ENCODE data around the gene ANKRD34C. TPM values are rescaled to one million over a fixed set of nuclear protein-coding genes. Genes with fewer than 3 reads are reported as not detected.

Gene ANKRD34C
- total RNA-seq, 2 experiments from 2014 or later: not detected

- ChIA-PET CTCF (no interaction called here), POLR2A (no interaction called here)
- peaks cover 22% of the 10 kb centered on the region for H3K27me3 Mint-ChIP-seq
- no peaks in the 10 kb centered on the region for H3K36me3 Mint-ChIP-seq (ENCODE audit: low read depth)
- DNase-seq (no peak), ATAC-seq (ENCODE audit: poor library complexity) (no peak)
- peaks cover 0 to 3% of the 10 kb centered on the region in 2 experiments for H3K27me3 ChIP-seq (ENCODE audit: control insufficient read depth in 1 of 2, insufficient read depth in 2 of 2, low read length in 2 of 2)
- no peak overlapping the region for H3K27ac ChIP-seq (ENCODE audit: low read depth in 1 of 2, low read length in 2 of 2)
- intact Hi-C loops (cut with DNase I, micrococcal nuclease): no loop called here
- H3K4me1 Mint-ChIP-seq (ENCODE audit: low read depth): no peaks in the 10 kb centered on the region
- no peaks in the 10 kb centered on the region for H3K36me3 ChIP-seq (ENCODE audit: insufficient read depth, low read length)
- no peak overlapping the region for H3K4me3 ChIP-seq (ENCODE audit: low read length)
- no peaks in the 10 kb centered on the region for H3K9me3 ChIP-seq (ENCODE audit: control insufficient read depth in 1 of 2, insufficient read depth in 1 of 2, low read length in 2 of 2)
- TF ChIP-seq CTCF (IDR thresholded peaks at IDR 0.05): no peak
- no peaks in the 10 kb centered on the region for H3K4me1 ChIP-seq (ENCODE audit: insufficient read depth, low read length)
- H3K4me3 Mint-ChIP-seq: no peak overlapping the region
- H3K9me3 Mint-ChIP-seq: no peaks in the 10 kb centered on the region
- no peak overlapping the region for H3K27ac Mint-ChIP-seq
Observed at GRCh38 chr15:79243723-79244122, 38.8 kb upstream of the ANKRD34C start.

- Mint-ChIP-seq H3K27me3 (peaks cover 22% of the 10 kb centered on the region), H3K4me3 (no peak overlapping the region), H3K36me3 (ENCODE audit: low read depth) (no peaks in the 10 kb centered on the region), H3K4me1 (ENCODE audit: low read depth) (no peaks in the 10 kb centered on the region), H3K9me3 (no peaks in the 10 kb centered on the region), H3K27ac (no peak overlapping the region)
- H3K4me1 ChIP-seq (ENCODE audit: insufficient read depth, low read length): no peaks in the 10 kb centered on the region
- no peaks in the 10 kb centered on the region for H3K9me3 ChIP-seq (ENCODE audit: control insufficient read depth in 1 of 2, insufficient read depth in 1 of 2, low read length in 2 of 2)
- ATAC-seq (ENCODE audit: poor library complexity) (no peak), DNase-seq (no peak)
- no peak for TF ChIP-seq CTCF (IDR thresholded peaks at IDR 0.05)
- no peak overlapping the region for H3K27ac ChIP-seq (ENCODE audit: low read depth in 1 of 2, low read length in 2 of 2)
- peaks cover 0 to 3% of the 10 kb centered on the region in 2 experiments for H3K27me3 ChIP-seq (ENCODE audit: control insufficient read depth in 1 of 2, insufficient read depth in 2 of 2, low read length in 2 of 2)
- ChIA-PET CTCF (no interaction called here), POLR2A (interaction anchor here (0.6 kb wide), 1 partner anchor 1146 kb away, joined by 3 read pairs; no protein-coding TSS in a partner anchor)
- H3K4me3 ChIP-seq (ENCODE audit: low read length): no peak overlapping the region
- intact Hi-C loops (cut with DNase I, micrococcal nuclease): no loop called here
- H3K36me3 ChIP-seq (ENCODE audit: insufficient read depth, low read length): no peaks in the 10 kb centered on the region
Observed at GRCh38 chr15:79244876-79245275, 37.6 kb upstream of the ANKRD34C start.

- H3K27ac Mint-ChIP-seq: no peak overlapping the region
- no peaks in the 10 kb centered on the region for H3K9me3 Mint-ChIP-seq
- intact Hi-C loops (cut with DNase I, micrococcal nuclease): no loop called here
- TF ChIP-seq CTCF (IDR thresholded peaks at IDR 0.05): no peak
- Histone ChIP-seq H3K36me3 (ENCODE audit: insufficient read depth, low read length) (no peaks in the 10 kb centered on the region), H3K4me3 (ENCODE audit: low read length) (no peak overlapping the region), H3K27ac (ENCODE audit: low read depth in 1 of 2, low read length in 2 of 2) (no peak overlapping the region), H3K4me1 (ENCODE audit: insufficient read depth, low read length) (no peaks in the 10 kb centered on the region), H3K9me3 (ENCODE audit: control insufficient read depth in 1 of 2, insufficient read depth in 1 of 2, low read length in 2 of 2) (no peaks in the 10 kb centered on the region), H3K27me3 (ENCODE audit: control insufficient read depth in 1 of 2, insufficient read depth in 2 of 2, low read length in 2 of 2) (no peaks in the 10 kb centered on the region)
- ATAC-seq (ENCODE audit: poor library complexity) (no peak), DNase-seq (no peak)
- no peaks in the 10 kb centered on the region for H3K36me3 Mint-ChIP-seq (ENCODE audit: low read depth)
- peaks cover 32% of the 10 kb centered on the region for H3K27me3 Mint-ChIP-seq
- ChIA-PET CTCF (interaction anchor here (0.7 kb wide), 1 partner anchor 87 kb away, joined by 3 read pairs; no protein-coding TSS in a partner anchor), POLR2A (no interaction called here)
- no peak overlapping the region for H3K4me3 Mint-ChIP-seq
- no peaks in the 10 kb centered on the region for H3K4me1 Mint-ChIP-seq (ENCODE audit: low read depth)
Observed at GRCh38 chr15:79248183-79248582, 34.3 kb upstream of the ANKRD34C start.
